HepG2 (cell line): ENCODE measurements around the gene PHKA2. TPM values are rescaled to one million over a fixed set of nuclear protein-coding genes. Genes with fewer than 3 reads are reported as not detected.

Source experiments
- ATAC-seq: fragments of 200-7000 bp; cut with Tn5 transposase; 3 replicates; pipeline ENCODE4 v1.9.1; 2020; ENCODE audit warnings: mild to moderate bottlenecking, moderate library complexity
- BruUV-seq: library from RNA; stranded (reverse); fragments of 400-500 nt; replicated peaks from 2 replicates; lab custom pipeline; 2021; lab: Mats Ljungman, UMichigan
- CTCF ChIA-PET: fragments of 300-600 bp; formaldehyde crosslinking; extraction: SDS; loops from one replicate; lab custom pipeline; 2021; ENCODE audit warnings: low total read pairs, inconsistent platforms, low intra/inter-chr PET ratio; lab: Yijun Ruan, JAX
- POLR2A ChIA-PET: fragments of 350-600 bp; sonication (Branson Sonifier 250); formaldehyde crosslinking; loops from one replicate; lab custom pipeline; 2020; ENCODE audit warnings: antibody characterized with exemption, inconsistent platforms; lab: Yijun Ruan, JAX
- DNase-seq: peaks from one replicate; pipeline ENCODE4 v3.0.0-alpha.2; 2015; ENCODE audit warnings: low spot score
- FAIRE-seq: peaks from 3 replicates; lab custom pipeline; 2011; peaks lifted over from hg19 to GRCh38; lab: Jason Lieb, UNC
- H2AFZ ChIP-seq: one replicate; pipeline ENCODE4 v1.6.1; 2011; ENCODE audit warnings: low read length, inconsistent platforms
- H3K27ac ChIP-seq: fragments of 300-600 bp; 3 replicates; pipeline ENCODE4 v1.8.0; 2011; ENCODE audit warnings: mixed run types, mild to moderate bottlenecking, mixed read lengths, low read length, inconsistent platforms; ENCODE audit not compliant: insufficient read depth; ENCODE audit errors: extremely low read length
- H3K27me3 ChIP-seq, 2 experiments: fragments of 200-600 bp in 1 of 2; 2 replicates in 1 of 2; 3 replicates in 1 of 2; pipeline versions ENCODE4 v1.6.0 to v1.8.0; 2011; ENCODE audit warnings: low read length in 2 of 2, mild to moderate bottlenecking in 2 of 2, moderate library complexity in 2 of 2, inconsistent platforms in 1 of 2; ENCODE audit not compliant: insufficient read depth in 2 of 2, control insufficient read depth in 1 of 2
- H3K36me3 ChIP-seq, 2 experiments: fragments of 200-600 bp in 1 of 2; replicated peaks in 1 of 2; 2 replicates in 1 of 2; 3 replicates in 1 of 2; pipeline versions ENCODE4 v1.5.1 to v1.8.0; 2011; ENCODE audit warnings: low read length in 2 of 2, inconsistent platforms in 1 of 2; ENCODE audit not compliant: insufficient read depth in 2 of 2, control insufficient read depth in 1 of 2
- H3K4me1 ChIP-seq: 2 replicates; pipeline ENCODE4 v1.5.1; 2012; ENCODE audit warnings: low read length, inconsistent platforms; ENCODE audit not compliant: insufficient read depth
- H3K4me2 ChIP-seq: 2 replicates; pipeline ENCODE4 v1.6.0; 2011; ENCODE audit warnings: low read depth, low read length, inconsistent platforms
- H3K4me3 ChIP-seq, 3 experiments: fragments of 200-600 bp in 1 of 3; sonication (generic), shearing (Covaris generic) in 1 of 3; replicated peaks in 1 of 3; 2 replicates each; pipeline ENCODE4 v1.5.1; 2011 to 2016; ENCODE audit warnings: low read length in 3 of 3, inconsistent platforms in 2 of 3, low read depth in 2 of 3, mild to moderate bottlenecking in 2 of 3, control low read depth in 1 of 3, mixed read lengths in 1 of 3; ENCODE audit not compliant: insufficient read depth in 1 of 3
- H3K79me2 ChIP-seq: one replicate; pipeline ENCODE4 v1.6.1; 2011; ENCODE audit warnings: low read length, inconsistent platforms; ENCODE audit not compliant: insufficient read depth
- H3K9ac ChIP-seq: 2 replicates; pipeline ENCODE4 v1.6.0; 2011; ENCODE audit warnings: mild to moderate bottlenecking, low read depth, low read length, inconsistent platforms; ENCODE audit not compliant: insufficient read depth
- H3K9me3 ChIP-seq: 2 replicates; pipeline ENCODE4 v1.5.1; 2012; ENCODE audit warnings: mild to moderate bottlenecking, low read length
- H4K20me1 ChIP-seq: 2 replicates; pipeline ENCODE4 v1.6.0; 2011; ENCODE audit warnings: inconsistent platforms, mild to moderate bottlenecking, low read length, moderate library complexity; ENCODE audit not compliant: insufficient read depth
- ARNT ChIP-seq: fragments of 450-650 bp; IDR thresholded peaks from 2 replicates; pipeline ENCODE4 v1.6.1; 2017
- CEBPZ ChIP-seq: IDR thresholded peaks from 2 replicates; pipeline ENCODE4 v1.6.1; 2012; ENCODE audit warnings: low read length, improper control_type of control experiment
- CENPT ChIP-seq: sonication (generic); formaldehyde crosslinking; IDR thresholded peaks from 2 replicates; pipeline ENCODE4 v1.8.0; 2022; ENCODE audit warnings: low read depth, mild to moderate bottlenecking, moderate library complexity, missing genetic modification reagents
- FOXM1 ChIP-seq: sonication (generic); formaldehyde crosslinking; IDR thresholded peaks from 2 replicates; pipeline ENCODE4 v1.5.0; 2020; ENCODE audit warnings: missing genetic modification reagents
- IRF2 ChIP-seq: IDR thresholded peaks from 2 replicates; pipeline ENCODE4 v1.6.1; 2018; ENCODE audit warnings: missing genetic modification reagents, missing compliant biosample characterization
- KLF13 ChIP-seq: sonication (generic); formaldehyde crosslinking; IDR thresholded peaks from 2 replicates; pipeline ENCODE4 v1.4.0; 2020; ENCODE audit warnings: mild to moderate bottlenecking, missing genetic modification reagents
- NFE2L1 ChIP-seq: sonication (generic); formaldehyde crosslinking; IDR thresholded peaks from 2 replicates; pipeline ENCODE4 v1.4.0; 2020; ENCODE audit warnings: missing genetic modification reagents, mild to moderate bottlenecking, borderline replicate concordance
- RAD51 ChIP-seq: fragments of 450-650 bp; IDR thresholded peaks from 2 replicates; pipeline ENCODE4 v1.6.1; 2016; ENCODE audit warnings: borderline replicate concordance
- RFX5 ChIP-seq: IDR thresholded peaks from 2 replicates; pipeline ENCODE4 v1.6.1; 2011; ENCODE audit warnings: low read depth, low read length, improper control_type of control experiment
- ZNF10 ChIP-seq: sonication (generic); formaldehyde crosslinking; IDR thresholded peaks from 2 replicates; pipeline ENCODE4 v1.4.0; 2020; ENCODE audit warnings: mild to moderate bottlenecking, low read depth, missing genetic modification reagents, borderline replicate concordance
- ZNF329 ChIP-seq: sonication (generic); formaldehyde crosslinking; IDR thresholded peaks from 2 replicates; pipeline ENCODE4 v1.9.0; 2021; ENCODE audit warnings: low read depth, mild to moderate bottlenecking, missing genetic modification reagents
- ZNF567 ChIP-seq: sonication (generic); formaldehyde crosslinking; IDR thresholded peaks from 2 replicates; pipeline ENCODE4 v1.8.1; 2023; ENCODE audit warnings: mild to moderate bottlenecking, missing genetic modification reagents, borderline replicate concordance
- WGBS: methylation state at CpG from one replicate; pipeline ENCODE4 v1.1.6; 2017; ENCODE audit warnings: low lambda C conversion rate; 5-methylcytosine and 5-hydroxymethylcytosine counted together
- in situ Hi-C: cut with HindIII; loops from 2 replicates; pipeline ENCODE4 v1.10.0; 2017; ENCODE audit warnings: low pct_unique_long_range_greater_than_20kb; ENCODE audit not compliant: extremely low pct_ligation_motif_present
- intact Hi-C: fragments of 100-400 bp; cut with micrococcal nuclease; formaldehyde crosslinking; loops from one replicate; pipeline ENCODE4 v1.10.0; 2022; ENCODE audit not compliant: unreplicated experiment
- polyA plus RNA-seq, 8 experiments: library from polyadenylated mRNA; depleted of rRNA in 3 of 8; stranded (reverse) in 7 of 8; unstranded in 1 of 8; fragments of >200 nt; fragmentation: Illumina TruSeq in 4 of 8; extraction: Trizol in 4 of 8; gene quantifications; 2 replicates each; pipeline versions ENCODE4 v1.2.1 to v1.2.3, GENCODE V29; 2011 to 2016; ENCODE audit warnings: low read depth in 4 of 8, missing spikeins in 1 of 8, mixed read lengths in 1 of 8; ENCODE audit not compliant: insufficient read depth in 1 of 8
- total RNA-seq, 5 experiments: library from RNA; depleted of rRNA; stranded (reverse); fragments of >200 nt; fragmentation: Illumina TruSeq; extraction: Trizol; gene quantifications; 2 replicates each; pipeline ENCODE4 v1.2.3, GENCODE V29; 2016; ENCODE audit warnings: low read depth in 1 of 5
- TF ChIP-seq, protein P1 (sequence below): sonication (generic); formaldehyde crosslinking; IDR thresholded peaks from 2 replicates; pipeline ENCODE4 v1.5.0; 2020; ENCODE audit warnings: mild to moderate bottlenecking, missing genetic modification reagents

PHKA2 gene
- total and polyA plus RNA-seq, 2 of the 13 experiments (the other 11 are each of a cell fraction or from before 2014, with no cell fraction given) = 20.5 to 273 TPM

DNA sequence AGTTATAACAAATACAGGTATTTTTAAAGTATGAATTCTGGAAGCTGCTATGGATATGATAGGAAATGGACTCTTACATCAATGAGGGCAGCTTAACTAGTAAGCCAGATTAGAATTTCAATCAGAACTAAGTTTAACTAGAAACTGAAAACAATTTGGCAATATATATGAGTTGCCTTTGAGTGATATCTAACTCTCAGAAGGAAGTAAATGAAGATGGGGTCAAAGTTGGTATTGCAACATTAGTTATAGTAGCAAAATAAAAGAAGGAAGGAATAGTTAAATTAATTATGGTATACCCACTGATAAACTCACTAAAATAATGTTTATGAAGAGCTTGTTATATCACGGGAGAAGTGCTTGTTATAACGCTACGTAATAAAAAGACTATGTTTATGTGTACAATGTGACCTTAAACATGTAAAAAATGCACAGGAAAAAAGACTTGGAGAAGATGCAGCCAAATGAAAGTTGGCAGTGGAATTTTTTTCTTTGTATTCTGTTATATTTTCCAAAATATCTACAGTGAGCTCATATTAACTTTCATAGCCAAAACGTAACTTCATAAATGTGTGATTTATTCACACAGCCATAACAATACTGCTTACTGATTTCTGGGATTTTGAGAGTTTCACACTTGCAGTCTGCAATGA lies 34.5 kb downstream of the PHKA2 start:
- Histone ChIP-seq H3K4me2 (no peak overlapping the region), H3K36me3 (peaks cover 7 to 57% of the 10 kb centered on the region in 2 experiments; a peak in 3 of 5 replicates)
- no peak for FAIRE-seq
- TF ChIP-seq CENPT (CRISPR knock-in tag) (no peak), ZNF10 (CRISPR knock-in tag) (no peak), RFX5 (no peak), ZNF329 (no peak), ARNT (no peak), IRF2 (CRISPR knock-in tag) (no peak), ZNF567 (no peak), KLF13 (CRISPR knock-in tag) (no peak), CEBPZ (no peak), FOXM1 (no peak), RAD51 (no peak), NFE2L1 (CRISPR knock-in tag) (no peak)
- TF ChIP-seq, protein P1, sequence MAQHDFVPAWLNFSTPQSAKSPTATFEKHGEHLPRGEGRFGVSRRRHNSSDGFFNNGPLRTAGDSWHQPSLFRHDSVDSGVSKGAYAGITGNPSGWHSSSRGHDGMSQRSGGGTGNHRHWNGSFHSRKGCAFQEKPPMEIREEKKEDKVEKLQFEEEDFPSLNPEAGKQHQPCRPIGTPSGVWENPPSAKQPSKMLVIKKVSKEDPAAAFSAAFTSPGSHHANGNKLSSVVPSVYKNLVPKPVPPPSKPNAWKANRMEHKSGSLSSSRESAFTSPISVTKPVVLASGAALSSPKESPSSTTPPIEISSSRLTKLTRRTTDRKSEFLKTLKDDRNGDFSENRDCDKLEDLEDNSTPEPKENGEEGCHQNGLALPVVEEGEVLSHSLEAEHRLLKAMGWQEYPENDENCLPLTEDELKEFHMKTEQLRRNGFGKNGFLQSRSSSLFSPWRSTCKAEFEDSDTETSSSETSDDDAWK (CRISPR knock-in tag) = no peak
- TF ChIP-seq, all 625 proteins: peak for 0
- no peak for DNase-seq
- in situ Hi-C loops (loop anchor here (25.0 kb wide), 1 partner anchor 388 kb away; the partner anchor contains the start of gene PDHA1), intact Hi-C loops (no loop called here)
- H4K20me1 ChIP-seq = 0 out of 2 replicates have a peak, but pooled peaks cover 2% of the 10 kb centered on the region
- ChIA-PET CTCF (no interaction called here), POLR2A (no interaction called here)
- no TSS peak for BruUV-seq
- no peaks in the 10 kb centered on the region for H3K79me2 ChIP-seq
- ATAC-seq = no peak
- no peak overlapping the region for H2AFZ ChIP-seq
- H3K9me3 ChIP-seq = no peaks in the 10 kb centered on the region
- H3K4me3 ChIP-seq = no peak overlapping the region
- no peak overlapping the region for H3K9ac ChIP-seq
- no peaks in the 10 kb centered on the region for H3K27me3 ChIP-seq
- 93% methylated on average over 4 of the region's 4 CpGs for WGBS
- no peaks in the 10 kb centered on the region for H3K4me1 ChIP-seq
- no peak overlapping the region for H3K27ac ChIP-seq
